ENCODE data around the gene EIF4G1.

GRCh38 chr3:184321666-184322065 lies 7.3 kb downstream of the EIF4G1 start:
- TF ChIP-seq POLR2AphosphoS5 (IDR thresholded peaks at IDR 0.05) (no peak), CTCF (IDR thresholded peaks at IDR 0.05) (no peak), POLR2A (IDR thresholded peaks at IDR 0.05) (no peak), EP300 (IDR thresholded peaks at IDR 0.05) (no peak)

Measured in sigmoid colon (tissue), 4 donors.